GM19395 (cell line): ENCODE results near the gene LRRN4.
"Not testable (repeated sequence)": the region's sequence is repeated elsewhere in the genome, so short reads cannot be mapped to it uniquely, and the experiment has no call there.

Source experiments
- ATAC-seq: cut with Tn5 transposase; IDR thresholded peaks from one replicate; pipeline ENCODE4 v1.9.1; 2021; ENCODE audit warnings: mild to moderate bottlenecking, moderate library complexity; ENCODE audit not compliant: unreplicated experiment

Gene LRRN4

DNA sequence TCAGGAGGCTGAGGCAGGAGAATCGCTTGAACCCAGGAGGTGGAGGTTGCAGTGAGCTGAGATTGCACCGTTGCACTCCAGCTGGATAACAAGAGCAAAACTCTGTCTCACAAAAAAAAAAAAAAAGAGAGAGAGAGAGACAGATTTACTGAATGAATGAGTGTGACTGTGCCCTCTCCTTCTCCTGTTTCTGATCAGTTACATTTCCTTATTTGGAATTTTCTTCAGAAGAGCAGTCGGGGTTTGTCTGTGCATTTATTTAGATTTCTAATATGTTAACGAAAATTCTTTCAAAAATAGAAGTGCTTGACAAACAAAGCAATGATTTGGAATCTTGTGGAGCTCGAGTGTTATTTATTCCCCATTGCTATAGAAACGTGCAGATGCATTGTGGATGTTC, 6.4 kb upstream of the LRRN4 start:
- no peak for ATAC-seq

DNA sequence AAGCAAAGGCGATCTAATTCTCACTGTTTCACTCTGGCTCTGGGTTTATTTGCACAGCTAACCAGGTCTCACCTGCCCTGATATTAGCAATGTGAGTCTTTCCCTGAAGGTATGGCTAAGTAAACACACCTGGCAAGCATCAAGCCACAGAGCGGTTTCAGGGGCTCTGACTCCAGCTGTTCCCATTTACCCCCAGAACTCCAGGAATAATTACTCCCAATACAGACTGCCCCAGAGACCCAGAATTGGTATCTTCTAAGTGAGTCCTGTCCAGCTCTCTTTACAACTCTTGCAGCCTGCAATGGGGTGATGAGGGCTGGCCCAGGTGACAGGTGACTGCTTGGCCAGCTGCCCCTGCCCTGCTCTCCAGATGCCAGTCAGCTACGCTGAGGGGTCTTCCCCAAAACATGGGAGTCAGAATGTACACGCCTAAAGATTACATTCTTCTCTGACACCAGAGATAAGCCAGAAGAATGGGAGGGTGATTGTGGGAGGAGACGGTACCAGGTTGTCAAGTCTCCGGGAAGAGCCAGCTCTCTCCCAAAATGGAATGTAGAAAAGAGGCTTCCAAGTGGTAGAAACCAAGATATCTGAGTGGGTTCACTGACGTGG, 4.9 kb upstream of the LRRN4 start:
- ATAC-seq = no peak

GRCh38 chr20:6057691-6058090, 3.8 kb upstream of the LRRN4 start:
- ATAC-seq = no peak

DNA sequence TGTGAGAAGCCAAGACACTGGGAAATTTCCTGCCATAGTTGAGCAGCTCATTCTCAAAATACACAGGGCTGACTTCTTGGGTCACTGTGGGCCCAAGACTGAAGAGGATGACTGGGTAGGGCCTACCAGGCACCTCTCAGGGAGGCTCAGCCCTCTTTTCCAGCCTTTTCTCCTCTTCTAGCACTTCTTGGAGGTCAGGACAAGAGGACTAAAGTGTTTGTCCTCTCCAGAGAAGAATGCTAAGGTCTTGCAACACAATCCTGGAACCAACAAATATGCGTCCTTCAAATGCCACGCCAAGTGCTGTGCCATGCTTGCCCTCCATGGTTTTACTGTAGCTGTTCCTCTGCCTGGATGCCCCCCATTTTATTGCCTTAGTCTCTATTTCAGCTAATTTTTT, 3.3 kb upstream of the LRRN4 start:
- no peak for ATAC-seq

DNA sequence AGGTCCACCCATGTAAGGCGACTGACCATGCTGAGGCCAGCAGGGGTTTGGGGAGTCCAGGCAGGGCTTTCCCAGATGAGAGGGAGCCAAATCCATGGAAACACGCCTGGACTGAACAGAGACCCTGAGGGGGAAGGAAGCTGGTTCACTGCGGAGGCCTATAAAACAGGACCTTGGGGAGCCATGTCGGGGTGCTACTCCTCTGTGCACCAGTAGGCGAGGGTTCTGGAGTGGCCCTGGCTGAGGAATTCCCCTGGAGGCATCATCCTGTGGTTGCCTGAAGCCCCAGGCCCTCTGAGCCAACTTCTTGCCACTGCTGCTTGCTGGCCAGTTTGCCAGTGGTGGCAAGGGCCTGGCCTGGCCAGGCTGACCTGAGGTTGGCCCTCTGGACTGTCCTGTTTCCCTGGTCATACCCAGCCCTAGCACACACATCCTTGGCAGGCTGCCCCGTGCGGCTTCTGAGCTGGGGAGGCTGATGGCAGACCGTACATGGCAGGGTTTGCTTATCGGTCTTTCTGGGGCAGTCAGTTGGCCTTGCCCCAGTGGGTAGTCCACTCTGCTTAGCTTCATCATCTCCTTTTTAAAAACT, 2.2 kb upstream of the LRRN4 start:
- ATAC-seq = no peak

GRCh38 chr20:6055161-6055783, 1.4 kb upstream of the LRRN4 start:
- no peak for ATAC-seq

- ATAC-seq = not testable (repeated sequence)
These were observed 810 bp upstream of the LRRN4 start for GRCh38 chr20:6054689-6055051.

DNA sequence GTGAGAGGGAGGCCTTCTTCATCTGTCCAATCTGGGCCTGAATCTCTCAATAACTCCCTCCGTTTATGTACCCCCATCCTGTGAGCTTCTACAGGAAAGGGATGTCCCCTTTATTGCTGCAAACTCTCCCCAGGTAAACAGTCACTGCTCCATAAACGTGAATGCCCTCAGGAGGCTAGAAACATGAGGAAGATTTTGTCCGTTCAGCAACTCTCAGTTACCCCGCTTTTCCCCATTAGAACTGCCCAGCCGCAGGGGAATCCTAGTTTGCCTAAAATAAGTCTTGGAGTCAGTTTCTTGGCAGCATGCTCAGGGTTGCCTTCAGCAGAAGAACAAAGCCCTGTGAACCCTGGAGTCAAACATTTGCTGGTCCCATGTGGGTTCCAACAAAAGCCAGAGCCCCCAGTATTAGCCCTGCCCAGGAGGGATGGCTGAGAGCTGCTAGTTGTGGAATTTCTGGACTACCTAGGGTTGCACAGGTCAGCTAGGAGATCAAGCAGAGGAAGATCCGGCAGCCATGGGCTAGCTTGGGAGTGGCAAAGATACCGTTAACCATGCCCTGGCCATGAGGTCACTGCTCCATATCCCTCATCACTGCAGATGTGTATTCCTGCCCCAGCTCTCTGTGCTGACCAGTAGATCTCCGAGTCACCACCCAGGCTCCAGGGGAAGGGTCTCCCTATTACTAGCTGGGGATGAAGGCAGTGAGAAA, 640 bp downstream of the LRRN4 start:
- ATAC-seq = no peak

- no peak for ATAC-seq
These were observed 2.4 kb downstream of the LRRN4 start for GRCh38 chr20:6051505-6051904.

- no peak for ATAC-seq
These were observed 5.5 kb downstream of the LRRN4 start for GRCh38 chr20:6048391-6048790.

DNA sequence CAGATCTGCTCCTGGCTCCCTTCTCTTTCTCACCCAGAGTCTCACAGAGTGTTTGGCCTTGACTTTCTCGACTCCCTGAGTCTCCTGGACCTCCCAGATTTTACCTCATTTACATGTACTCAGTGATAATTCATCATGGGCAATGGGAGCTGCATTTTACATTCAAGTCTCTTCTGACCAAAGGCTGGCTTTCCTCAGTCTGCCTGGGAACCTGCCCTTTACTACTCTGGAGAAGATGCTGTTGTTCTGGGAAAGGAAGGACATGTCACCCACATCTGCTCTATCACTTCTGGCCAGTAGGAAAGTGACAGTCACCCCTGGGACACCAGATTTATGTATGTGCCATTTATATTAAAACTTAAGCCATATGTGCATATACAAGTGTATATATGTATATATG, 7.4 kb downstream of the LRRN4 start:
- no peak for ATAC-seq

DNA sequence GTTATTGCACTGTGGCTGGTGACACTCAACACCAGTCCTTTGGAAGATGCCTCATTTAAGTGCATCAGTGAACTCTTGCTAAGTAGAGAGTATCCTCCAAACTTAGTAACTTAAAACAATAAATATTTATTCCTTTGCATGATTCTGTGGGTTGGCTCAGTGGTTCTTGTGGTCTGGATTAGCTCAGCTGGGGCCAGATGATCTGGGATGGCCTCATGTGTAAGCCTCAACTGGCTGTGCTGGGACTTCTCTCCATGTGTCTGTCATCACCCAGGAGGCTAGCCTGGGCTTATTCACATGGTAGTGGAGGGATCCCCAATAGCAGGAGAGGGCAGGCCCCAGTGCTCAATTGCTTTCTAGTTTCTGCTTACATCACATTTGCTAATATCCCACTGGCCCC, 8.3 kb downstream of the LRRN4 start:
- no peak for ATAC-seq

GRCh38 chr20:6044115-6044514, 9.7 kb downstream of the LRRN4 start:
- no peak for ATAC-seq

DNA sequence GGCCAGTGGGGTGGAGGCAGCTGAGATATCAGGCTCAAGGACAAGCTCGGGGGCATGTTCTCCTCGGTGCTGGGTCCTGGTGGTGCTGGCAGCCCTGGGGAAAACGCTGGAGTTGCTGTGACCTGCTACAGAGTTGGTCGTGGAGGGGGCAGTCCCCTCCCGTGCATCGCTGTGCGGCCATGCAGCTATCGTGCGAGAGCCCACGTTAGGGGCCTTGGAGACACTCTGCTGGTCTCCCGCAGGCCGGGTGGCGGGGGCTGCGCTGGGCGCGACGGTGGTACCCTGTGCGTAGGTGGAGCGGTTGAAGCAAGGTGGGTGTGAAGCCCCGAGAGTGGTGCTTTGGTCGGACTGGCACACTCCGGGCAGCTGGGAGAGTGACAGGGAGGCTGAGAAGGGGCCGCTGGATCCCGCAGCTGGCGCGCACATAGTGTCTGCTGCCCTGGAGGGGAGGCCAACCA, 12.0 kb downstream of the LRRN4 start:
- no peak for ATAC-seq

DNA sequence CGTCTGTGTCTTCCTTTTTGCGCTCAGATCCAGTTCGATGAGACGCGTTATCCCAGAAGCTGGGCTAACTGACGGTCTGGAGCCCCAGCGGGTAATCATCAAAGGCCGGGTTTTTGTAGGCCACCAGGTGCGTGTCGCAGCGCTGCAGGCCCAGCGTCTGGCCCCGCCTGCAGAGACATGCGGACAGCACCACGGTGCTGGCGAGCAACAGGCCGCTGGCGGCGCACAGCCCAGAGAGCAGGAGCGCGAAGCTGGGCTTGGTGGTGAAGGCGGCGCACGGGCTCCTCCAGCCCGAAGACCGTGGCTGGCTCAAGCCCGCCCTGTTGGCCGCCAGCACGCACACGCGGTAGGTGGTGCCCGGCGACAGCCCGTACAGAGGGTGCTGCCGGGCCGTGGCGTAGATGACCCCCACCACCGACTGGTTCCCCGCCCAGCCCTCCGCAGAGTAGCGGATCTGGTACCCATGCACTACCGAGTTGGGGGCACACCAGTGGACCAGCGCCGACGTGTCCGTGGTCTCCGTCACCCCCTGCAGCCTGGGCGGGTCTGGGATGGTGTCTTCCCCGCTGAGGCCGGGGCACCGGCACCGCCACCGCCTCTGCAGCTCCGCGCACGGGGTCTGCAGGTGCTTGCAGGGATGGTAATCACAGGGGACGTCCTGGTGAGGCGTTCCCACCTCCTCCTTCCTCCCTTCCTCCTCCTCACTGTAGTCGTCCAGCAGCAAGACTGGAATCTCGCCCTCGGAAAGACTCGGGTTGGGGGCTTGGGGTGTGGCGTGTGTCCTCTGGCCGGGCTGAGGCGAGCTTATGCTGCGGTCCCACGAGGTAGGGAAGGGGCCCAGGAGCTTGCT, 12.7 kb downstream of the LRRN4 start:
- ATAC-seq = no peak

DNA sequence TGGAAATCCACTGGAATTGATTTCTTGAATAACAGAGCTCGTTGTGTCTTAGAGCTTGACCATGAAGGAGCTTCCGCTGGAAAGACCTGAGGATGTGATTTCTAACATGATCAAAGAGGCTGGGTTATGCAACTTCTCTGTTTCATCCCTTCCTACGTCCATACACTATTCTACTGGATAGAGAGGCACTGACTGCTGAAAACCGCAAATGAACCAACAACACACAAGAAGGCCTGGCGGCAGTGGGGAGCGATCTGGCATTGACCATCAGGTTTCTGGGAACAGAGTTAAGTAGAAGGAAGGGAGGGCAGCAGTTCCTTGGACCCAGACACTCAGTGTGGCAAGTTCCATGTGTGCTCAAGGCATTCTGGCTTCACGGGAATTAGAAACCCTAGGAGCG, 13.3 kb downstream of the LRRN4 start:
- no peak for ATAC-seq

- no peak for ATAC-seq
These were observed 14.1 kb downstream of the LRRN4 start for GRCh38 chr20:6039766-6040165.

- no peak for ATAC-seq
These were observed 15.6 kb downstream of the LRRN4 start for GRCh38 chr20:6038256-6038655.

DNA sequence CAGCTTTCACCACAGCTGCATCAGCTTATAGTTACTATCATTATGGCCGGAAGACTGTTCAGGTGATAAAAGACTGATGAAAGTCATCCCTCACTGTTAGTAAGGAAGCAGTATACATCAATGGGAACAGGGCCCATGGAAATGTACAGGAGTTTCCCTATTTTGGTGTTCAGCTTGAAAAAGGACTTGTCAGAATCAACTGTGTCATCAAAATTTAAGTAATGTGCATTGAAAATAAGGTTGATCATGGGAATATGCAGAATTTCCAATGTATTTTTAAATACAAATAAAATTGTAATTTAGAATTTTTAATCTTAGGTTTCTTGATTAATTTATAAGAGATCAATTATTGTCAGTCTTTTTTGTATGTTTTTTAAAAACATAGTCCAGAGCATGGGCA, 16.8 kb downstream of the LRRN4 start:
- no peak for ATAC-seq

GRCh38 chr20:6036213-6036612, 17.6 kb downstream of the LRRN4 start:
- no peak for ATAC-seq
